Panc1 (cell line): ENCODE data around the gene FAM187B. TPM values are rescaled to one million over a fixed set of nuclear protein-coding genes. Genes with fewer than 3 reads are reported as not detected.

Experiments
- ATAC-seq: fragments of 200-7000 bp; cut with Tn5 transposase; 2 replicates; pipeline ENCODE4 v1.9.1; 2020; ENCODE audit warnings: mild to moderate bottlenecking, moderate library complexity
- BruUV-seq: library from RNA; stranded (reverse); fragments of 400-500 nt; replicated peaks from 2 replicates; lab custom pipeline; 2021; lab: Mats Ljungman, UMichigan
- CTCF ChIA-PET: fragments of 300-600 bp; sonication (Branson Sonifier 250); formaldehyde crosslinking; loops from one replicate; lab custom pipeline; 2022; ENCODE audit warnings: antibody characterized with exemption; lab: Charles Lee
- POLR2A ChIA-PET: fragments of 300-600 bp; sonication (Branson Sonifier 250); formaldehyde crosslinking; loops from one replicate; lab custom pipeline; 2022; ENCODE audit warnings: antibody characterized with exemption; lab: Charles Lee
- DNase-seq: peaks from one replicate; pipeline ENCODE4 v3.0.0-alpha.2; 2010; ENCODE audit warnings: low read depth, low spot score
- H3K27ac ChIP-seq: 2 replicates; pipeline ENCODE4 v1.5.1; 2011; ENCODE audit warnings: mild to moderate bottlenecking, low read length, inconsistent platforms
- H3K27me3 ChIP-seq: fragments of 200-500 bp; sonication (Bioruptor generic); 2 replicates; pipeline ENCODE4 v1.6.0; 2014; ENCODE audit warnings: low read length, inconsistent platforms; ENCODE audit not compliant: control insufficient read depth, insufficient read depth
- H3K36me3 ChIP-seq: fragments of 200-500 bp; sonication (Bioruptor generic); 2 replicates; pipeline ENCODE4 v1.5.1; 2014; ENCODE audit warnings: inconsistent platforms, mild to moderate bottlenecking, low read length, moderate library complexity; ENCODE audit not compliant: control insufficient read depth, insufficient read depth
- H3K4me1 ChIP-seq: 2 replicates; pipeline ENCODE4 v1.5.1; 2011; ENCODE audit warnings: inconsistent platforms, mild to moderate bottlenecking, low read length, moderate library complexity; ENCODE audit not compliant: control insufficient read depth, insufficient read depth
- H3K4me3 ChIP-seq, 2 experiments: 2 replicates each; pipeline ENCODE4 v1.5.1; 2011 to 2012; ENCODE audit warnings: low read depth in 2 of 2, low read length in 2 of 2, mild to moderate bottlenecking in 2 of 2, inconsistent platforms in 1 of 2, moderate library complexity in 1 of 2
- H3K9me3 ChIP-seq: fragments of 200-500 bp; sonication (Bioruptor generic); 2 replicates; pipeline ENCODE4 v1.5.1; 2014; ENCODE audit warnings: low read depth, mild to moderate bottlenecking, inconsistent platforms, low read length, moderate library complexity; ENCODE audit not compliant: control insufficient read depth, insufficient read depth
- POLR2AphosphoS5 ChIP-seq: IDR thresholded peaks from 2 replicates; pipeline ENCODE4 v1.6.1; 2012; ENCODE audit warnings: mild to moderate bottlenecking, low read depth, low read length, moderate library complexity
- SIN3A ChIP-seq: IDR thresholded peaks from 2 replicates; pipeline ENCODE4 v1.6.1; 2012; ENCODE audit warnings: low read depth, mild to moderate bottlenecking, low read length, moderate library complexity, borderline replicate concordance; ENCODE audit not compliant: insufficient read depth
- TCF7L2 ChIP-seq: IDR thresholded peaks from 2 replicates; pipeline ENCODE4 v1.6.1; 2011; ENCODE audit warnings: mild to moderate bottlenecking, low read depth, low read length, inconsistent platforms
- in situ Hi-C: cut with HindIII; loops from 2 replicates; pipeline ENCODE4 v1.10.0; 2016; ENCODE audit warnings: low sequenced_read_pairs, low pct_unique_long_range_greater_than_20kb
- intact Hi-C: fragments of 100-400 bp; cut with micrococcal nuclease; formaldehyde crosslinking; loops from one replicate; pipeline ENCODE4 v1.10.0; 2022; ENCODE audit not compliant: unreplicated experiment
- total RNA-seq: library from RNA; stranded (reverse); gene quantifications from one replicate; pipeline ENCODE4 v1.2.1, GENCODE V29; 2021; ENCODE audit not compliant: unreplicated experiment
- TF ChIP-seq, protein P1 (sequence below), 2 experiments: IDR thresholded peaks; 2 replicates each; pipeline ENCODE4 v1.6.1; 2011 to 2012; ENCODE audit warnings: low read depth in 2 of 2, control low read depth in 1 of 2, low read length in 1 of 2, mild to moderate bottlenecking in 1 of 2, moderate library complexity in 1 of 2; ENCODE audit not compliant: insufficient read depth in 1 of 2
- TF ChIP-seq, protein P2 (sequence below): fragments of 450-650 bp; IDR thresholded peaks from 2 replicates; pipeline ENCODE4 v1.5.1; 2017; ENCODE audit warnings: mild to moderate bottlenecking

FAM187B gene
- total RNA-seq, 1 experiment from 2014 or later: not detected

DNA sequence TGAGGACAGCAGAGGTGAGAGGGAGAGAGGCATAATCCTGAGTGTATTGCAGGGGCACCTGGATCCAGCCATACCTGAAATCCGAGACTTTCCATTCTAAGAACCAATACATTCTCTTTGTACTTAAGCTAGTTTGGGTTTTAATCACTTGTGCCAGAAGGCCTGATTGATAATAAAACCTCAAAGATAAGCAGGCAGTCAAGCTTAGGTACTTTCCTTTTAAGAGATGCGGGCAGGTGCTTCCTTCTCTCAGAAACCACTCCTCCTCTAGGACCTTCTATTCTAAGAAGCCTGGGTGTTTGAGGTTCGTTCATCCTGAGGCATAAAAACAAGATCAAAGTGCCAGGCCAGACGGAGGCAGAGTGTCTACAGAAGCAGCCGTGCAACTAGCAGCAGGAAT is 22.2 kb downstream of the FAM187B start:
- Histone ChIP-seq H3K27me3 (no peaks in the 10 kb centered on the region), H3K9me3 (no peaks in the 10 kb centered on the region), H3K36me3 (no peaks in the 10 kb centered on the region), H3K4me3 (no peak overlapping the region), H3K27ac (no peak overlapping the region), H3K4me1 (no peaks in the 10 kb centered on the region)
- POLR2A ChIA-PET: no interaction called here
- no peak for DNase-seq
- TF ChIP-seq, protein P1, sequence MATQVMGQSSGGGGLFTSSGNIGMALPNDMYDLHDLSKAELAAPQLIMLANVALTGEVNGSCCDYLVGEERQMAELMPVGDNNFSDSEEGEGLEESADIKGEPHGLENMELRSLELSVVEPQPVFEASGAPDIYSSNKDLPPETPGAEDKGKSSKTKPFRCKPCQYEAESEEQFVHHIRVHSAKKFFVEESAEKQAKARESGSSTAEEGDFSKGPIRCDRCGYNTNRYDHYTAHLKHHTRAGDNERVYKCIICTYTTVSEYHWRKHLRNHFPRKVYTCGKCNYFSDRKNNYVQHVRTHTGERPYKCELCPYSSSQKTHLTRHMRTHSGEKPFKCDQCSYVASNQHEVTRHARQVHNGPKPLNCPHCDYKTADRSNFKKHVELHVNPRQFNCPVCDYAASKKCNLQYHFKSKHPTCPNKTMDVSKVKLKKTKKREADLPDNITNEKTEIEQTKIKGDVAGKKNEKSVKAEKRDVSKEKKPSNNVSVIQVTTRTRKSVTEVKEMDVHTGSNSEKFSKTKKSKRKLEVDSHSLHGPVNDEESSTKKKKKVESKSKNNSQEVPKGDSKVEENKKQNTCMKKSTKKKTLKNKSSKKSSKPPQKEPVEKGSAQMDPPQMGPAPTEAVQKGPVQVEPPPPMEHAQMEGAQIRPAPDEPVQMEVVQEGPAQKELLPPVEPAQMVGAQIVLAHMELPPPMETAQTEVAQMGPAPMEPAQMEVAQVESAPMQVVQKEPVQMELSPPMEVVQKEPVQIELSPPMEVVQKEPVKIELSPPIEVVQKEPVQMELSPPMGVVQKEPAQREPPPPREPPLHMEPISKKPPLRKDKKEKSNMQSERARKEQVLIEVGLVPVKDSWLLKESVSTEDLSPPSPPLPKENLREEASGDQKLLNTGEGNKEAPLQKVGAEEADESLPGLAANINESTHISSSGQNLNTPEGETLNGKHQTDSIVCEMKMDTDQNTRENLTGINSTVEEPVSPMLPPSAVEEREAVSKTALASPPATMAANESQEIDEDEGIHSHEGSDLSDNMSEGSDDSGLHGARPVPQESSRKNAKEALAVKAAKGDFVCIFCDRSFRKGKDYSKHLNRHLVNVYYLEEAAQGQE (IDR thresholded peaks at IDR 0.05; ENCODE audit: insufficient read depth in 1 of 2, low read depth in 2 of 2, low read length in 1 of 2): no peak
- TF ChIP-seq TCF7L2 (no peak), POLR2AphosphoS5 (no peak), SIN3A (no peak)
- TF ChIP-seq, protein P2, sequence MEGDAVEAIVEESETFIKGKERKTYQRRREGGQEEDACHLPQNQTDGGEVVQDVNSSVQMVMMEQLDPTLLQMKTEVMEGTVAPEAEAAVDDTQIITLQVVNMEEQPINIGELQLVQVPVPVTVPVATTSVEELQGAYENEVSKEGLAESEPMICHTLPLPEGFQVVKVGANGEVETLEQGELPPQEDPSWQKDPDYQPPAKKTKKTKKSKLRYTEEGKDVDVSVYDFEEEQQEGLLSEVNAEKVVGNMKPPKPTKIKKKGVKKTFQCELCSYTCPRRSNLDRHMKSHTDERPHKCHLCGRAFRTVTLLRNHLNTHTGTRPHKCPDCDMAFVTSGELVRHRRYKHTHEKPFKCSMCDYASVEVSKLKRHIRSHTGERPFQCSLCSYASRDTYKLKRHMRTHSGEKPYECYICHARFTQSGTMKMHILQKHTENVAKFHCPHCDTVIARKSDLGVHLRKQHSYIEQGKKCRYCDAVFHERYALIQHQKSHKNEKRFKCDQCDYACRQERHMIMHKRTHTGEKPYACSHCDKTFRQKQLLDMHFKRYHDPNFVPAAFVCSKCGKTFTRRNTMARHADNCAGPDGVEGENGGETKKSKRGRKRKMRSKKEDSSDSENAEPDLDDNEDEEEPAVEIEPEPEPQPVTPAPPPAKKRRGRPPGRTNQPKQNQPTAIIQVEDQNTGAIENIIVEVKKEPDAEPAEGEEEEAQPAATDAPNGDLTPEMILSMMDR: no peak
- ATAC-seq: no peak
- no TSS peak for BruUV-seq
- CTCF ChIA-PET: no interaction called here
- intact Hi-C loops (no loop called here), in situ Hi-C loops (no loop called here)

DNA sequence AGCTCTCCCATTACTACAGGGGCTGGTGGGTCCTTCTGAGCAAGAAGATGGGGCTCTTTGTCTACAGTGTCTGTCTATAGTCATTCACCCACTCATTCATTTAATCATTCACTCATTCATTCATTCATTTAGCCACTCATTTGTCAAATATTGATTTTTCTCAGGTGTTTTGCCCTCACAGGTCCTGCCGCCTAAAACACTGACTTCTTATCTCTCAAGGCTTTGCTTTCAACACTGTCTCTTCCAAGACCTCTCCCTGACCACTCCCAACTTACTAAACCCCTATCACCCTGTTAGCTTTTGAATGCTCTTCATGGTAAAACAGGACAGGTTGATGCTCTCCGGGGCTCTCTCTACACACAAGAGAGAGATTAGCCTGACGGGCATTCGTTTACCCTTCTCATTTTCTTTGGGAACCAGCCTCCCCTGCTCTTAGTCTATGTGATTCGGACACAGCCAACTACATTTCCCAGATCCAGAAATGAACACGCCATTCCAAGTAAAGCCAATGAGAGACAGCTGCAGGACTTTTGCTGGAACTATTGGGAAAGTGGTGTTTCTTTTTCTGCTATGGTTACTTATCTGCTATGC is 22.7 kb downstream of the FAM187B start:
- DNase-seq: no peak
- in situ Hi-C loops: no loop called here
- no peak for TF ChIP-seq SIN3A
- no peak for TF ChIP-seq POLR2AphosphoS5
- TF ChIP-seq, protein P1 (IDR thresholded peaks at IDR 0.05; ENCODE audit: insufficient read depth in 1 of 2, low read depth in 2 of 2, low read length in 1 of 2): no peak
- no peak for TF ChIP-seq TCF7L2
- TF ChIP-seq, protein P2: no peak
- BruUV-seq: no TSS peak
- Histone ChIP-seq H3K9me3 (no peaks in the 10 kb centered on the region), H3K27ac (no peak overlapping the region), H3K4me1 (no peaks in the 10 kb centered on the region), H3K27me3 (peaks cover 2% of the 10 kb centered on the region; the same call in 1 of the 2 replicates), H3K36me3 (no peaks in the 10 kb centered on the region), H3K4me3 (no peak overlapping the region)
- CTCF ChIA-PET: interaction anchor here (0.6 kb wide), 1 partner anchor 146 kb away, joined by 7 read pairs; no protein-coding TSS in a partner anchor
- POLR2A ChIA-PET: interaction anchor here (0.6 kb wide), 1 partner anchor 706 kb away, joined by 4 read pairs; no protein-coding TSS in a partner anchor
- intact Hi-C loops: no loop called here
- ATAC-seq: no peak
